GM12878 (cell line): Measurements from ENCODE around the gene AFAP1. TPM values are rescaled to one million over a fixed set of nuclear protein-coding genes. Genes with fewer than 3 reads are reported as not detected.

ENCODE experiments used
- ATAC-seq: fragments of 200-7000 bp; cut with Tn5 transposase; 3 replicates; pipeline ENCODE4 v1.9.1; 2020; ENCODE audit warnings: mild to moderate bottlenecking, moderate library complexity
- BruUV-seq: library from RNA; stranded (reverse); fragments of 400-500 nt; replicated peaks from 2 replicates; lab custom pipeline; 2021; lab: Mats Ljungman, UMichigan
- CTCF ChIA-PET: fragments of 300-600 bp; sonication (Branson Sonifier 250); formaldehyde crosslinking; extraction: SDS; loops from one replicate; lab custom pipeline; 2021; ENCODE audit warnings: inconsistent platforms; lab: Yijun Ruan, JAX
- POLR2A ChIA-PET: fragments of 350-600 bp; formaldehyde crosslinking; extraction: SDS; loops from one replicate; lab custom pipeline; 2021; ENCODE audit warnings: inconsistent platforms; lab: Charles Lee
- RAD21 ChIA-PET: fragments of 300-600 bp; sonication (Branson Sonifier 250); formaldehyde crosslinking; loops from one replicate; lab custom pipeline; 2023; ENCODE audit warnings: antibody characterized with exemption; ENCODE audit not compliant: unreplicated experiment; lab: Charles Lee
- SMC1A ChIA-PET: fragments of 300-600 bp; sonication (Branson Sonifier 250); formaldehyde crosslinking; loops from one replicate; lab custom pipeline; 2023; ENCODE audit not compliant: unreplicated experiment, uncharacterized antibody; lab: Charles Lee
- DNase-seq: peaks from one replicate; pipeline ENCODE4 v3.0.0-alpha.2; 2011; ENCODE audit warnings: low read depth, low spot score
- FAIRE-seq: peaks from 3 replicates; lab custom pipeline; 2011; peaks lifted over from hg19 to GRCh38; lab: Jason Lieb, UNC
- H2AFZ ChIP-seq: 2 replicates; pipeline ENCODE4 v1.6.0; 2011; ENCODE audit warnings: low read depth, low read length, control low read depth; ENCODE audit not compliant: control insufficient read depth
- H3K27ac ChIP-seq: 2 replicates; pipeline ENCODE4 v1.5.1; 2011; ENCODE audit warnings: control low read depth; ENCODE audit not compliant: control insufficient read depth, insufficient read depth
- H3K27me3 ChIP-seq, 2 experiments: replicated peaks in 1 of 2; 2 replicates each; pipeline versions ENCODE4 v1.6.0 to v1.6.1; 2011; ENCODE audit warnings: low read length in 1 of 2; ENCODE audit not compliant: control insufficient read depth in 2 of 2, insufficient read depth in 2 of 2
- H3K36me3 ChIP-seq, 2 experiments: 2 replicates each; pipeline ENCODE4 v1.5.1; 2011; ENCODE audit warnings: low read length in 1 of 2; ENCODE audit not compliant: control insufficient read depth in 2 of 2, insufficient read depth in 2 of 2
- H3K4me1 ChIP-seq: 2 replicates; pipeline ENCODE4 v1.6.1; 2011; ENCODE audit warnings: mild to moderate bottlenecking, low read length, moderate library complexity, mixed read lengths; ENCODE audit not compliant: control insufficient read depth, insufficient read depth
- H3K4me2 ChIP-seq: 2 replicates; pipeline ENCODE4 v1.6.0; 2011; ENCODE audit warnings: control low read depth; ENCODE audit not compliant: control insufficient read depth, insufficient read depth
- H3K4me3 ChIP-seq: fragments of 200-600 bp; sonication (generic); 2 replicates; pipeline ENCODE4 v1.5.1; 2016
- H3K79me2 ChIP-seq: 2 replicates; pipeline ENCODE4 v1.6.0; 2011; ENCODE audit warnings: low read length; ENCODE audit not compliant: control insufficient read depth, insufficient read depth
- H3K9ac ChIP-seq: 2 replicates; pipeline ENCODE4 v1.8.0; 2011; ENCODE audit warnings: low read length, control low read depth, mixed read lengths; ENCODE audit not compliant: control insufficient read depth, insufficient read depth
- H3K9me3 ChIP-seq: replicated peaks from 3 replicates; pipeline ENCODE4 v1.5.1; 2011; ENCODE audit warnings: mild to moderate bottlenecking, low read length; ENCODE audit not compliant: control insufficient read depth, insufficient read depth
- H4K20me1 ChIP-seq: 2 replicates; pipeline ENCODE4 v1.6.0; 2011; ENCODE audit not compliant: control insufficient read depth, insufficient read depth
- FOS ChIP-seq: IDR thresholded peaks from 3 replicates; pipeline ENCODE4 v1.6.1; 2011; ENCODE audit warnings: borderline replicate concordance; ENCODE audit not compliant: insufficient read length; ENCODE audit errors: extremely low read depth
- MTA3 ChIP-seq: IDR thresholded peaks from 2 replicates; pipeline ENCODE4 v1.6.1; 2012; ENCODE audit warnings: low read length, inconsistent platforms, borderline replicate concordance
- MYC ChIP-seq: IDR thresholded peaks from 2 replicates; pipeline ENCODE4 v1.6.1; 2011; ENCODE audit warnings: mild to moderate bottlenecking, low read length, moderate library complexity, inconsistent platforms; ENCODE audit not compliant: insufficient read depth, insufficient replicate concordance, insufficient read length, severe bottlenecking
- PRDM15 ChIP-seq: fragments of 450-650 bp; formaldehyde crosslinking; IDR thresholded peaks from 2 replicates; pipeline ENCODE4 v1.4.0; 2020; ENCODE audit warnings: mild to moderate bottlenecking, moderate library complexity
- SREBF1 ChIP-seq: IDR thresholded peaks from 2 replicates; pipeline ENCODE4 v1.6.1; 2012; ENCODE audit warnings: mild to moderate bottlenecking, low read length
- WGBS: methylation state at CpG from one replicate; pipeline ENCODE4 v1.1.6; 2016; ENCODE audit warnings: low lambda C conversion rate; ENCODE audit not compliant: insufficient replicate concordance, insufficient coverage; ENCODE audit errors: missing lambda C conversion rate; 5-methylcytosine and 5-hydroxymethylcytosine counted together
- in situ Hi-C: fragments of 300-500 bp; cut with MboI; formaldehyde crosslinking; loops from 9 replicates; pipeline ENCODE4 v1.14.3; 2018; ENCODE audit warnings: mixed read lengths
- intact Hi-C: fragments of 100-400 bp; cut with micrococcal nuclease; formaldehyde crosslinking; loops from one replicate; pipeline ENCODE4 v1.14.2; 2022; ENCODE audit not compliant: unreplicated experiment
- polyA plus RNA-seq, 11 experiments: library from polyadenylated mRNA; depleted of rRNA in 4 of 11; unstranded in 6 of 11; stranded (reverse) in 5 of 11; fragments of >200 nt; fragmentation: Nextera tagmentation in 4 of 11; fragmentation: Illumina TruSeq in 1 of 11; extraction: Ambion mirVana in 4 of 11; extraction: Trizol in 1 of 11; gene quantifications; 1 replicate in 1 of 11; 2 replicates in 10 of 11; pipeline versions ENCODE4 v1.2.1 to v1.2.3, GENCODE V29; 2011 to 2016; ENCODE audit warnings: inconsistent platforms in 2 of 11, missing spikeins in 2 of 11, low read depth in 1 of 11
- total RNA-seq, 4 experiments: library from RNA; depleted of rRNA in 3 of 4; stranded (reverse); fragments of >200 nt in 3 of 4; fragmentation: Illumina TruSeq in 1 of 4; extraction: Trizol in 1 of 4; gene quantifications; 2 replicates each; pipeline versions ENCODE4 v1.2.1 to v1.2.3, GENCODE V29; 2013 to 2021

AFAP1 gene
- total and polyA plus RNA-seq, 10 of the 15 experiments (the other 5 are each of a cell fraction or from before 2014, with no cell fraction given): 0.02 to 0.23 (median 0.09) TPM; not detected in 1

- TF ChIP-seq MTA3 (no peak), PRDM15 (CRISPR knock-in tag) (no peak), FOS (no peak), MYC (no peak), SREBF1 (no peak)
- ChIA-PET SMC1A (no interaction called here), RAD21 (no interaction called here), POLR2A (no interaction called here), CTCF (no interaction called here)
- no peaks in the 10 kb centered on the region for H3K9me3 ChIP-seq
- no peak for ATAC-seq
- no peaks in the 10 kb centered on the region for H4K20me1 ChIP-seq
- no TSS peak for BruUV-seq
- WGBS: 75% methylated on average over 24 of the region's 24 CpGs
- no peak overlapping the region for H3K4me2 ChIP-seq
- H3K36me3 ChIP-seq: no peaks in the 10 kb centered on the region
- in situ Hi-C loops: loop anchor here (10.0 kb wide), 1 partner anchor 1579 kb away; no protein-coding TSS in a partner anchor
- no peak for FAIRE-seq
- DNase-seq: no peak
- peaks cover 23% of the 10 kb centered on the region for H3K4me1 ChIP-seq
- H3K27me3 ChIP-seq: peaks cover 0 to 3% of the 10 kb centered on the region in 2 experiments; a peak in 2 of 4 replicates
- H3K9ac ChIP-seq: no peak overlapping the region
- intact Hi-C loops: no loop called here
- H3K4me3 ChIP-seq: no peak overlapping the region
- no peak overlapping the region for H3K27ac ChIP-seq
- no peaks in the 10 kb centered on the region for H3K79me2 ChIP-seq
- no peak overlapping the region for H2AFZ ChIP-seq
Measured at GRCh38 chr4:7773401-7774180, 166.1 kb downstream of the AFAP1 start.
